OCI-LY3 (cell line): ENCODE results near the gene TTC7B.

ENCODE experiments used
- EZH2phosphoT487 ChIP-seq: fragments of 200-600 bp; shearing (Covaris generic); IDR thresholded peaks from 2 replicates; pipeline ENCODE4 v1.6.1; 2018; ENCODE audit warnings: antibody characterized with exemption, mixed run types, low read depth
- TF ChIP-seq, protein P1 (sequence below): fragments of 200-600, 300-600 bp; sonication (generic); IDR thresholded peaks from 2 replicates; pipeline ENCODE4 v1.5.1; 2014; ENCODE audit warnings: antibody characterized with exemption, low read length, low read depth

DNA sequence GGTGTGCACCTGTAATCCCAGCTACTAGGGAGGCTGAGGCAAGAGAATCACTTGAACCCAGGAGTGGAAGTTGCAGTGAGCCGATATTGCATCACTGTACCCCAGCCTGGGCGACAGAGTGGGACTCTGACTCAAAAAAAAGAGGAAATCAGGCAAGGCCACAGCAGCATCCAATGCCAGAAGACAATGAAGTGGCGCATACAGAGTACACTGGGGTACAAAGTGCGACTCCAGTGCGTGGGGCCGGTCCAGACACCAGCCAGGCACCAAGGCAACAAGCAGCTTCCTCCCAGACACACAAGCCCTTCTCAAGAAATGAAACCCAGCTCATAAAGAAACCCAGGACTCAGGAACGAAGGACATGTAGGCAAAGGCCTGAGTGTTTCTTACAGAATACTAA lies 28.2 kb downstream of the TTC7B start:
- TF ChIP-seq, protein P1, sequence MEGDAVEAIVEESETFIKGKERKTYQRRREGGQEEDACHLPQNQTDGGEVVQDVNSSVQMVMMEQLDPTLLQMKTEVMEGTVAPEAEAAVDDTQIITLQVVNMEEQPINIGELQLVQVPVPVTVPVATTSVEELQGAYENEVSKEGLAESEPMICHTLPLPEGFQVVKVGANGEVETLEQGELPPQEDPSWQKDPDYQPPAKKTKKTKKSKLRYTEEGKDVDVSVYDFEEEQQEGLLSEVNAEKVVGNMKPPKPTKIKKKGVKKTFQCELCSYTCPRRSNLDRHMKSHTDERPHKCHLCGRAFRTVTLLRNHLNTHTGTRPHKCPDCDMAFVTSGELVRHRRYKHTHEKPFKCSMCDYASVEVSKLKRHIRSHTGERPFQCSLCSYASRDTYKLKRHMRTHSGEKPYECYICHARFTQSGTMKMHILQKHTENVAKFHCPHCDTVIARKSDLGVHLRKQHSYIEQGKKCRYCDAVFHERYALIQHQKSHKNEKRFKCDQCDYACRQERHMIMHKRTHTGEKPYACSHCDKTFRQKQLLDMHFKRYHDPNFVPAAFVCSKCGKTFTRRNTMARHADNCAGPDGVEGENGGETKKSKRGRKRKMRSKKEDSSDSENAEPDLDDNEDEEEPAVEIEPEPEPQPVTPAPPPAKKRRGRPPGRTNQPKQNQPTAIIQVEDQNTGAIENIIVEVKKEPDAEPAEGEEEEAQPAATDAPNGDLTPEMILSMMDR: no peak
- TF ChIP-seq EZH2phosphoT487: no peak
